Thyroid gland (tissue), 4 donors: Measurements from ENCODE around the gene AFAP1L1. TPM values are rescaled to one million over a fixed set of nuclear protein-coding genes. Genes with fewer than 3 reads are reported as not detected.

Source experiments
- DNase-seq, 2 donors: peaks; one replicate each; pipeline ENCODE4 v3.0.0-alpha.2; 2019
- H3K27ac ChIP-seq, 3 donors: fragments of 200-600 bp; sonication (generic); 1 replicate in 2 of 3; 2 replicates in 1 of 3; pipeline ENCODE4 v1.5.1; 2016 to 2019; ENCODE audit warnings: mild to moderate bottlenecking in 1 of 3, moderate library complexity in 1 of 3
- H3K27me3 ChIP-seq: fragments of 200-600 bp; sonication (generic); one replicate; pipeline ENCODE4 v1.5.1; 2019
- H3K36me3 ChIP-seq, 2 donors: fragments of 200-600 bp; sonication (generic); one replicate each; pipeline ENCODE4 v1.5.1; 2016 to 2019
- H3K4me1 ChIP-seq, 2 donors: fragments of 200-600 bp; sonication (generic); one replicate each; pipeline ENCODE4 v1.5.1; 2017 to 2019
- H3K4me3 ChIP-seq, 3 donors: fragments of 200-600 bp; sonication (generic); replicated peaks in 1 of 3; 1 replicate in 2 of 3; 2 replicates in 1 of 3; pipeline ENCODE4 v1.5.1; 2016; ENCODE audit warnings: mild to moderate bottlenecking in 1 of 3
- H3K9me3 ChIP-seq: fragments of 200-600 bp; sonication (generic); one replicate; pipeline ENCODE4 v1.5.1; 2017
- CTCF ChIP-seq, 6 experiments: fragments of 200-600 bp in 3 of 6; fragments of 450-650 bp in 3 of 6; sonication (generic) in 3 of 6; IDR thresholded peaks; one replicate each; pipeline ENCODE4 v1.5.1; 2016 to 2019; ENCODE audit warnings: antibody characterized with exemption in 6 of 6, mild to moderate bottlenecking in 2 of 6, inconsistent platforms in 1 of 6, moderate library complexity in 1 of 6
- POLR2A ChIP-seq, 2 donors: fragments of 450-650 bp; IDR thresholded peaks; one replicate each; pipeline ENCODE4 v1.6.1; 2017; ENCODE audit warnings: antibody characterized with exemption in 2 of 2, mild to moderate bottlenecking in 2 of 2, moderate library complexity in 1 of 2
- WGBS, 2 donors: methylation state at CpG; one replicate each; pipeline ENCODE4 v1.1.5; 2017; 5-methylcytosine and 5-hydroxymethylcytosine counted together
- intact Hi-C: fragments of 100-400 bp; cut with DNase I; formaldehyde crosslinking; loops from one replicate; pipeline ENCODE4 v1.15.1; 2023
- total RNA-seq, 4 donors: library from RNA; depleted of rRNA; stranded (reverse); fragments of >200 nt; gene quantifications; one replicate each; pipeline ENCODE4 v1.2.3, GENCODE V29; 2016

Gene AFAP1L1
- total RNA-seq, 4 donors from 2014 or later = 15.9 to 43.1 (median 26.8) TPM

- no peaks in the 10 kb centered on the region for H3K27me3 ChIP-seq
- no peaks in the 10 kb centered on the region for H3K9me3 ChIP-seq
- TF ChIP-seq CTCF (IDR thresholded peaks at IDR 0.05) = no peak
- no peak for TF ChIP-seq POLR2A (IDR thresholded peaks at IDR 0.05)
- H3K27ac ChIP-seq = no peak overlapping the region
- no peak overlapping the region for H3K4me3 ChIP-seq
- no peak for DNase-seq
- no peaks in the 10 kb centered on the region for H3K4me1 ChIP-seq
- WGBS, 2 donors = 84 to 95% methylated on average over 6 of the region's 6 CpGs
- no peaks in the 10 kb centered on the region for H3K36me3 ChIP-seq
- intact Hi-C loops = no loop called here
Measured at GRCh38 chr5:149375434-149375833, 103.8 kb downstream of the AFAP1L1 start.

- Histone ChIP-seq H3K4me1 (no peaks in the 10 kb centered on the region), H3K9me3 (no peaks in the 10 kb centered on the region), H3K36me3 (no peaks in the 10 kb centered on the region), H3K27ac (no peak overlapping the region), H3K27me3 (no peaks in the 10 kb centered on the region), H3K4me3 (no peak overlapping the region)
- WGBS, 2 donors = 94 to 97% methylated on average over 7 to 12 of the region's 12 CpGs
- no peak for DNase-seq
- intact Hi-C loops = no loop called here
- TF ChIP-seq CTCF (IDR thresholded peaks at IDR 0.05) (no peak), POLR2A (IDR thresholded peaks at IDR 0.05) (no peak)
Measured at GRCh38 chr5:149376104-149376503, 104.4 kb downstream of the AFAP1L1 start.

- no peak for DNase-seq
- H3K4me3 ChIP-seq = no peak overlapping the region
- no peaks in the 10 kb centered on the region for H3K27me3 ChIP-seq
- peaks cover 0 to 5% of the 10 kb centered on the region in 2 donors for H3K4me1 ChIP-seq
- intact Hi-C loops = no loop called here
- TF ChIP-seq POLR2A (IDR thresholded peaks at IDR 0.05) (no peak), CTCF (IDR thresholded peaks at IDR 0.05) (no peak)
- WGBS, 2 donors = 92 to 95% methylated on average over 7 of the region's 7 CpGs
- no peak overlapping the region for H3K27ac ChIP-seq
- no peaks in the 10 kb centered on the region for H3K9me3 ChIP-seq
- no peaks in the 10 kb centered on the region for H3K36me3 ChIP-seq
Measured at GRCh38 chr5:149376711-149377447, 105.2 kb downstream of the AFAP1L1 start.

- intact Hi-C loops = no loop called here
- Histone ChIP-seq H3K4me1 (peaks cover 0 to 9% of the 10 kb centered on the region in 2 donors), H3K36me3 (no peaks in the 10 kb centered on the region), H3K27ac (no peak overlapping the region), H3K4me3 (no peak overlapping the region), H3K9me3 (no peaks in the 10 kb centered on the region), H3K27me3 (no peaks in the 10 kb centered on the region)
- no peak for DNase-seq
- TF ChIP-seq CTCF (IDR thresholded peaks at IDR 0.05) (no peak), POLR2A (IDR thresholded peaks at IDR 0.05) (no peak)
- WGBS, 2 donors = 55 to 57% methylated on average over 5 of the region's 5 CpGs
Measured at GRCh38 chr5:149378241-149378820, 106.7 kb downstream of the AFAP1L1 start.

GRCh38 chr5:149379177-149379761 lies 107.6 kb downstream of the AFAP1L1 start, which contains the start of gene IL17B:
Gene IL17B, minus strand, starts transcription at chr5:149379292. Its CDS starts 67 bp downstream, at chr5:149379225.
- 78 to 86% methylated on average over 17 to 19 of the region's 22 CpGs for WGBS, 2 donors

More at GRCh38 chr5:149379177-149379761, 107.6 kb downstream of the AFAP1L1 start, which contains the start of gene IL17B:
- no peak for TF ChIP-seq POLR2A (IDR thresholded peaks at IDR 0.05)
- no peak for TF ChIP-seq CTCF (IDR thresholded peaks at IDR 0.05)
- intact Hi-C loops = no loop called here
- DNase-seq = no peak
- Histone ChIP-seq H3K9me3 (no peaks in the 10 kb centered on the region), H3K4me3 (no peak within 1 kb of the TSS), H3K27ac (no peak within 1 kb of the TSS), H3K4me1 (peaks cover 0 to 9% of the 10 kb centered on the region in 2 donors), H3K36me3 (no peaks in the 10 kb centered on the region), H3K27me3 (no peaks in the 10 kb centered on the region)
